ENCODE measurements around the gene SPINK4.

GRCh38 chr9:33249087-33249658 lies 9.2 kb downstream of the SPINK4 start:
- TF ChIP-seq, protein P1, sequence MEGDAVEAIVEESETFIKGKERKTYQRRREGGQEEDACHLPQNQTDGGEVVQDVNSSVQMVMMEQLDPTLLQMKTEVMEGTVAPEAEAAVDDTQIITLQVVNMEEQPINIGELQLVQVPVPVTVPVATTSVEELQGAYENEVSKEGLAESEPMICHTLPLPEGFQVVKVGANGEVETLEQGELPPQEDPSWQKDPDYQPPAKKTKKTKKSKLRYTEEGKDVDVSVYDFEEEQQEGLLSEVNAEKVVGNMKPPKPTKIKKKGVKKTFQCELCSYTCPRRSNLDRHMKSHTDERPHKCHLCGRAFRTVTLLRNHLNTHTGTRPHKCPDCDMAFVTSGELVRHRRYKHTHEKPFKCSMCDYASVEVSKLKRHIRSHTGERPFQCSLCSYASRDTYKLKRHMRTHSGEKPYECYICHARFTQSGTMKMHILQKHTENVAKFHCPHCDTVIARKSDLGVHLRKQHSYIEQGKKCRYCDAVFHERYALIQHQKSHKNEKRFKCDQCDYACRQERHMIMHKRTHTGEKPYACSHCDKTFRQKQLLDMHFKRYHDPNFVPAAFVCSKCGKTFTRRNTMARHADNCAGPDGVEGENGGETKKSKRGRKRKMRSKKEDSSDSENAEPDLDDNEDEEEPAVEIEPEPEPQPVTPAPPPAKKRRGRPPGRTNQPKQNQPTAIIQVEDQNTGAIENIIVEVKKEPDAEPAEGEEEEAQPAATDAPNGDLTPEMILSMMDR (IDR thresholded peaks at IDR 0.05), result no peak
- TF ChIP-seq POLR2A (IDR thresholded peaks at IDR 0.05), result no peak
